Epithelial cell of proximal tubule (primary cell): ENCODE measurements around the gene FOXI2. TPM values are rescaled to one million over a fixed set of nuclear protein-coding genes. Genes with fewer than 3 reads are reported as not detected.

Experiments
- DNase-seq: peaks from one replicate; pipeline ENCODE4 v3.0.0-alpha.2; 2011; ENCODE audit warnings: low read depth
- H3K4me3 ChIP-seq: 2 replicates; pipeline ENCODE4 v1.5.1; 2011; ENCODE audit warnings: low read depth, mild to moderate bottlenecking, low read length
- CTCF ChIP-seq: conservative IDR thresholded peaks from 2 replicates; pipeline ENCODE4 v1.5.1; 2012; ENCODE audit warnings: low read depth, mild to moderate bottlenecking, low read length
- total RNA-seq: library from RNA; depleted of rRNA; stranded (reverse); fragments of >200 nt; gene quantifications from 2 replicates; pipeline ENCODE4 v1.2.3, GENCODE V29; 2015

Gene FOXI2
- total RNA-seq, 1 donor from 2014 or later: not detected

- H3K4me3 ChIP-seq: no peak overlapping the region
- DNase-seq: no peak
- TF ChIP-seq CTCF: no peak
These were observed 3.6 kb downstream of the FOXI2 start for GRCh38 chr10:127740596-127740995.

- no peak for TF ChIP-seq CTCF
- H3K4me3 ChIP-seq: no peak overlapping the region
- no peak for DNase-seq
These were observed 6.2 kb downstream of the FOXI2 start for GRCh38 chr10:127743205-127743604.

- TF ChIP-seq CTCF: no peak
- no peak overlapping the region for H3K4me3 ChIP-seq
- DNase-seq: no peak
These were observed 8.0 kb downstream of the FOXI2 start for GRCh38 chr10:127744956-127745355.

- TF ChIP-seq CTCF: no peak
These were observed 8.9 kb downstream of the FOXI2 start for GRCh38 chr10:127745861-127746260.

GRCh38 chr10:127755753-127756152 is 18.8 kb downstream of the FOXI2 start:
- H3K4me3 ChIP-seq: no peak overlapping the region
- TF ChIP-seq CTCF: no peak
- DNase-seq: no peak

More at GRCh38 chr10:127745861-127746260, 8.9 kb downstream of the FOXI2 start:
- no peak for DNase-seq
- no peak overlapping the region for H3K4me3 ChIP-seq

GRCh38 chr10:127756264-127756663 is 19.3 kb downstream of the FOXI2 start:
- no peak for DNase-seq
- no peak for TF ChIP-seq CTCF
- H3K4me3 ChIP-seq: no peak overlapping the region

- H3K4me3 ChIP-seq: no peak overlapping the region
- peak; percentile 2 for TF ChIP-seq CTCF
- no peak for DNase-seq
These were observed 20.0 kb downstream of the FOXI2 start for GRCh38 chr10:127757033-127757432.
